DMS79 (cell line): ENCODE results near the gene PGAM2.
"Not testable (repeated sequence)": the region's sequence is repeated elsewhere in the genome, so short reads cannot be mapped to it uniquely, and the experiment has no call there.

Experiments used
- DNase-seq: peaks from one replicate; lab custom pipeline; 2025; lab: John Stamatoyannopoulos, UW

Gene PGAM2

DNA sequence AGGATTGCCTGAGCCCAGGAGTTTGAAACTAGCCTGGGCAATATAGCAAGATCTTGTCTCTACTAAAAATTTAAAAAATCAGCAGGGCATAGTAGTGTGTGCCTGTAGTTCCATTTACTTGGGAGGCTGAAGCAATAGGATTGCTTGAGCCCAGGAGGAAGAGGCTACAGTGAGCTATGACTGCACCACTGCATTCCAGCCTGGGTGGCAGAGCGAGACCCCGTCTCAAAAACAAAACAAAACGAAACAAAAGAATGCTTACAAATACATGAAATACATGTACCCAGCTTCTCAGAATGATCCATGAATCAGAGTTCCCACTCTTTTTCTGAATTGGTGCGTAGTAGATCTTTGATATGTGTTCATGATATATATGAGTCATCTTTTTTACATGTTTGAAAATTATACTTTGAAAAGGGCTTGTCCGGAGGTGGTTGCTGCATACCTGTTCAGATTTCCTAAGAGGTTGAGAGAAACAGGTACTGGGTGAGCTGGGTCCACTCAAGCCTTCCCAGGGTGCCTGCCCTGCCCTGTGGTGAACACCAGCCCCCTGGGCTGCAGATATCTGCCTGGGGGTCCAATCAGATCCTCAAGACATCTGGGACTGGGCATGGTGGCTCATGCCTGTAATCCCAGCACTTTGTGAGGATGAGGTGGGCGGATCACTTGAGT is 42.4 kb downstream of the PGAM2 start:
- not testable (repeated sequence) for DNase-seq

DNA sequence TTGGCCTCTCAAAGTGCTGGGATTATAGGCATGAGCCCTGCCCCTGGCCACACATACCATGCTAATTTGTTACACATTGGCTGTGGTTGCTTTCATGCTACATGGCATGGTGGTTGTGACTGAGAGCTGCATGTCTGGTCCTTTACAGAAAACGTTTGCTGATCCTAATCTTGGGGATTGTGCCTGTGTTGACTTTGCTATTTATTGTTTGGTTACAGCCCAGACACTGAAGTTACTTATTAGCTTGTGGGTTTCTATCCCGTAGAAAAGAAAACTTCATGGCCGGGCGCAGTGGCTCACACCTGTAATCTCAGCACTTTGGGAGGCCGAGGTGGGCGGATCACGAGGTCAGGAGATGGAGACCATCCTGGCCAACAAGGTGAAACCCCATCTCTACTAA is 43.3 kb downstream of the PGAM2 start:
- not testable (repeated sequence) for DNase-seq

DNA sequence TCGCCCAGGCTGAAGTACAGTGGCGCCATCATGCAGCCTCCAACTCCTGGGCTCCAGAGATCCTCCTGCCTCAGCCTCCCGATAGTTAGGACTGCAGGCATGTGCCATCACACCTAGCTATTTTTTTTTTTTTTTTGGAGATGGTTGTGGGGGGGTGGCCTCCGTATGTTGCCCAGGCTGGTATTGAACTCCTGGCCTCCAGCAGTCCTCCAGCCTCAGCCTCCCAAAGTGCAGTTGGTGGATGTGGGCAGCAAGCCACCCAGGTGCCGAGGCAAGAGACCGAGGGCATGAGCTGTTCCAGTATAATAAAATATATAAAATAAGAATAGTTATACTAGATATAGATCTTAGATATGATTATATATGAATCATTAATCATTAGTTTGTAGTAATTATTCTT is 45.5 kb downstream of the PGAM2 start:
- not testable (repeated sequence) for DNase-seq

DNA sequence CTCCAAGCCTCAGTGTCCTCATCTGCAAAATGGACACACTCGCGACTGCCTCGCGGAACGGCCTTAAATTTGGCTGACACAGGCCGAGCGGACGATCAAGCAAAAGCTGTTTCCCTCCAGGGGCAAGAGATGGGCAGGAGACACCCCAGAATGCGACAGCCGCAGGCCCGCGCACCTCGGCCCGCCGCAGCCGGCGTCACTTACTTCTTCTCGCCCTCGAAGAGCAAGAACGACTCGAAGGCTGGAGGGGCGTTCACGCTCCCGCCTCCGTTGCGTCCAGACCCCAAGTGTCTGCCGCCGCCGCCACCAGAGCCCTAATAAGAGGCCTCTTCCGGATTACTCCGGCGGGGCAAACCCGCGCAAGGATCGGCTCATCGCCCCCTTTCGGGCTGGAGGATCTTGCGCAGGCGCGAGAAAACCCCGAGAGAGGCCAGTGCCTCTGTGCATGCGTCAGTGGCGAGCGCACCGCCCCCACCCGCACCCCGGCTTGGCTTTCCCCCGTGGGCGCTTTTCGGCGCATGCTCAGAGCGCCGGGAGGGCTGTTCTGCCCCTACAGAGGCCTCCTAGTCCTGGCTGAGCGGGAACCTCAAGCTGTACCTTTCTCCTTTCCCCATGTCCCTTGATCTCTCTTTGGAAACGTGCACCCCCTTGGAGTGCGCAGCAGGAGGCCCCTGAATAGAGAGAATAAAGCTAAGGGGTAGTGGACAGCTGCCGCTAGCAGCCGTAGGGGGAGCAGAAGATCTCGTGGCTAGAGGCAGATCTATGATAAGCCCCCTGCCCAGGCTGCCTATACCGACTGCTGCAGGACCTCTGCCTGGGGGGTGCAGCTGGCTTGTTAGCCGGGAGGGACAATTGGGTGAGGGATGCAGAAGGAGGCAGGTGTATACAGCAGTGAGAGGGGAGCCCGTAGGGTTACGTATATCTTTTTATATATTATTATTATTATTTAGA is 46.2 kb downstream of the PGAM2 start:
- DNase-seq = peak; percentile 98

DNA sequence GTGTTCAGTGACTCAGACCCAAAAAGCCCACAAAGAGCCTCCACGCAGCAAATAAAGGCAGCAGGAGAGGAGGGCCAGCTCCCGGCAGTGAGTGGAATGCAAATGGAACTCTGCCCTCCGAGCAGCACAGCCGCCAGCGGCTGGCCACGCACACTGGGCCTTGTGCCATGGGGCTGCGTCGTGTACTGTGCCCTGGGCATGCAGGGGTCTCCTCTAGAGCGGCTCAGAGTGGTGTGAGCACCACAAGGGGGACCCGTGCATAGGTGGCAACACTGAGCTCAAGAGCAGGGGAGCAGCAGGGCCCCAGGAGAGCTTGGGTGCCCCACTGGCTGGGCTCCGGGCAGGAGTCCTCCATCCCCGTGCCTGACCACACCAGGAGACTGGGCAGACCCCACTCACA is 50.3 kb downstream of the PGAM2 start:
- not testable (repeated sequence) for DNase-seq
